GM18907 (cell line): ENCODE data around the gene TET1.
"Not testable (repeated sequence)": the region's sequence is repeated elsewhere in the genome, so short reads cannot be mapped to it uniquely, and the experiment has no call there.

Experiments used
- ATAC-seq: cut with Tn5 transposase; IDR thresholded peaks from one replicate; pipeline ENCODE4 v1.9.1; 2021; ENCODE audit warnings: mild to moderate bottlenecking, moderate library complexity; ENCODE audit not compliant: unreplicated experiment

Gene TET1

DNA sequence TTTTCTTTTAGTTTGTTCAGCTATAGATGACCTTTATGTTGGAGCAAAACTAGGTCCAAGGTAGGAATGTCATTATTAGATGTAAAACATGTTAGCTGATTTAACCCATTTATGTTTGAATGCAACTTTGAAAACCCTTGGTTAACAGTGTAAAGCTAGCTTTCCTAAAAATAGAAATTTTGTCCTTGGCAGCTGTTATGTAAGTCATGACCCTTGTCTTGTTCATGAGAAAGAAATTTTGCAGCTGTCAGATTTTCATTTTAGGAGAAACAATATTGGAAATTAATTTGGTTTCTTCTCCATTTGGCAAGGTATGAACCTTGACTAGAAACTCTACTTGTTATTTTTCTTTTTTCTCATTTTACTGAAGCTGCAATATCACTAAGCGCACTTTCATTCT is 137.0 kb downstream of the TET1 start:
- no peak for ATAC-seq

DNA sequence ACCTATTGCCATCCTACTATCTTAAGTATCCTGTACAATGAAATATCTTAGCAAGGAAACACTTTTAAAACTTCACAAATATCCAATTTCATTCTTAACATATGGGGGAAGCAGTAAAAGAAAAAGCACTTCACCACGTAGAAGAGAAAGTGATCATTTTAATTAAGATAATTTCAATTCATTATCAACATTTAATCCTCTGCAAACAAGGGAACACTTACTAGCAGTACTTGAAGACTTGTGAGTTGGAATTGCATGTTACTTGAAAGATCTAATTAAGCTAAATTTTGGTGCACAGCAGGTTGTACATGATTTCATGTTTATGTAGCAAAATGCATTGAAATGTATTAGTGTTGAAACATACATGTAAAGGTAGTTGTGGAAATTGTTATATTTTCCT is 140.1 kb downstream of the TET1 start:
- ATAC-seq, result no peak

DNA sequence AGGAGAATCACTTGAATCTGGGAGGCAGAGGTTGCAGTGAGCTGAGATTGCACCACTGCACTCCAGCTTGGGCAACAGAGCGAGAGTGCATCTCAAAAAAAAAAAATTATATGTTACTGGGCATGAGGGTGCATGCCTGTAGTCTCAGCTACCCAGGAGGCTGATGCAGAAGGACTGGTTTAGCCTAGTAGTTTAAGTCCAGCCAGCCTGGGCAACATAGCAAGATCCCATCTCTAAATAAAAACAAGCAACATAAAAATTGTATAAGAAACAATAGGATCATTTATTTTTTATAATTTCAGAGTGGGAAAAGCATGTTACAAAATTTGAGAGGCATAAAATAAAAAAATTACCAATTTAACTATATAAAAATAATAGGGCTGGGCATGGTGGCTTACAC is 145.4 kb downstream of the TET1 start:
- no peak for ATAC-seq

DNA sequence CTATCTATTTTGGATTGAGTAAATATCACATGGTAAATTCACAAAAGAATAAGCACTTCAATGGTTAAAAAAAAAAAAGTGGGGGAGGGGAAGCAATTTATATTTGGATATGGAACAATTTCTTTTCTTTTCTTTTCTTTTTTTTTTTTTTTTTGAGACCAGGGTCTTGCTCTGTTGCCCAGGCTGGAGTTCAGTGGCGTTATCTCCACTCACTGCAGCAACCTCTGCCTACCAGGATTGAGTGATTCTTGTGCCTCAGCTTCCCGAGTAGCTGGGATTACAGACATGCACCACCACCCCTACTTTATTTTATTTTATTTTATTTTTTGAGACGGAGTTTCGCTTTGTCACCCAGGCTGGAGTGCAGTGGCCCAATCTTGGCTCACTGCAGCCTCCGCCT is 148.8 kb downstream of the TET1 start:
- ATAC-seq, result not testable (repeated sequence)

DNA sequence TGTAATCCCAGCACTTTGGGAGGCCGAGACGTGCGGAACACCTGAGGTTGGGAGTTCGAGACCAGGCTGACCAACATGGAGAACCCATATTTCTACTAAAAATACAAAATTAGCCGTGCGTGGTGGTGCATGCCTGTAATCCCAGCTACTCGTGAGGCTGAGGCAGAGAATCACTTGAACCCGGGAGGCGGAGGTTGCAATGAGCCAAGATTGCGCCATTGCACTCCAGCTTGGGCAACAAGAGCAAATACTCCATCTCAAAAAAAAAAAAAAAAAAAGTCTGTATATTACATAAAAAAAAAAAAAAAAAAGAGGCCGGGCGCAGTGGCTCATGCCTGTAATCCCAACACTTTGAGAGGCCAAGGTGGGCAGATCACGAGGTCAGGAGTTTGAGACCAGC is 152.9 kb downstream of the TET1 start:
- ATAC-seq, result not testable (repeated sequence)

DNA sequence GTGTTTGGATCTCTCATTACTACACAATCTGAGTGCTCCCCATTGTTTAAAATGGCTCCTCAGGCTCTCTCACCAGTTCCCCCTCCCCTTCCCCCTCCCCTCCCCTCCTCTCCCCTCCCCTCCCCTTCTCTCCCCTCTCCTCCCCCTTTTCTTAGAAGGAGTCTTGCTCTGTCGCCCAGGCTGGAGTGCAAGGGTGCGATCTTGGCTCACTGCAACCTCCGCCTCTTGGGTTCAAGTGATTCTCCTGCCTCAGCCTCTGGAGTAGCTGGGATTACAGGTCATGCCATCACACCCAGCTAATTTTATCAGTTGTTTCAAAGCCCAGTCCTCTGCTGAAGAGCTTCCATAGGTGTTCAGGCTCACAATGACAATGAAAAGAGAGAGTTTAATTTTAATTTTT is 157.3 kb downstream of the TET1 start:
- ATAC-seq, result no peak

DNA sequence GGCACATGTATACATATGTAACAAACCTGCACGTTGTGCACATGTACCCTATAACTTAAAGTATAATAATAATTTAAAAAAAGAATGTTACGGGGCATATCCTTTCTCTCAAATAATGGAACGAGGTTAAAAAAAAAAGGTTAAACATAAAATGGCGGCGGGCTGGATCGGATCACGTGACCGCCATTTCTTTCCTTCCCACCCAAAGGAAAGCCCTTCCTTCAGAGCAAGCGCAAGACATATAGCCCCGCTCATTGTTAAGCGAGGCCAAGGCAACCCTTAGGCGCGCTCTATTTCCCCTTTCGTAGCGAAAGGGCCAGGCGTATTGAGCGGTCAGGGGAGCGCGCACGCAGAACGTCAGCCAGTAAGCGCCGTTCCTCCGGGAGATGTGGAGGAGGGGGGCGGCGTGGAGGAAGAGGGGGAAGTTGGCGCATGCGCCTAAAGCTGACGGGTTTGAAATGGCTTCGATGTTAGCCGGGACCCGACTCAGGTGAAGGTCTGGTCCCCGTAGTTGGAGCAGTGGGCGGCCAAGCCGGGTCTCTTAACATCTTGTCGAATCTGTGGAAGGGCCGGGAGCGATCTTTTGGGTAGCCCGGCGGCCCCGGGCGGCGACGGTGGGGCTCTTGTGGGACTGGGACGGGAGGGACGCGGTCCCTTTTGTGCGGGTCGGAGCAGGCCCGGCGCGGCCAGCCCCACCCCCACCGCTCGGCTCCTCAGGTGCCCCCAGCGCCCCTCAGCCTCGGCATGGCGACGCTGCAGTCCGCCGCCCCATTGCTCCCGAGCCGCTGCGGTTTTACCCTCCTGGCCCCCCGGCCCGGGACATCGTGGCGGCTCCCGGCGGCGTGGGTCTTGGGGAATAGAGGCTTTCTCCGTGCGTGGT is 160.9 kb downstream of the TET1 start, which contains the start of gene CCAR1:
TSS of gene CCAR1 (plus strand) at position 447 of the 880 bp plus-strand sequence. CDS start 1,266 bp downstream, outside the sequence.
- ATAC-seq, result peak; percentile 99

DNA sequence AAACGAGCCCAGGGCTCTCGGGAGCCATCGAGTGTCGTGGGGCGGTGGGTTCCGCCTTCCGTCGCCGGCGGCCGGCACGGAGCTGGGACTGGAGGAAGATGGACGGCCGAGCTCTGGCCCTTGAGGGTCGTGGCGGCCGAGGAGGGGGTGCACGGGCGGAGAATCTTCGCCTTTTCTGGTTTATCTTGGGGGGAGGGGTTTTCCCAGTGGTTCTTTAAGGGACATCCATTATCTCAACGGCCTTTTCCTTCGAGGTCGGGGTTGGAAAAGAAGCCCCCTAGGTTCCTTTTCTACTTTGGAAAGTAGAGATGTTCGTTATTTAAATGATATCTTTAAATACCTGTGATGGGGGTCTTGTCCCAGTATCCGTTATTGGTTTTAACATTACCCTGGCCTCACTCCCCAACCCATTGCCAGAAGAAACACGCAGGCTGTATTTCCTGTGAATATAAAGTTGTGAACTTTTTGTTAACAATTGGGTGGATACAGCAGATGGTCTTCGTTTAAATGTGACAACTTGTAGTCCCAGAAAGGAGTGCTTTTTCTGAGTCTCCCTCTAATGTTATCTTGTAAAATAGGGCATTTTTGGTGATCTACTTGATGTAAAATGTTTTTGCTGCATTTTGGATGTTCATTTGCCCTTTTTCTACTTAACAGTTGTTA is 161.7 kb downstream of the TET1 start:
- ATAC-seq, result peak; percentile 26

DNA sequence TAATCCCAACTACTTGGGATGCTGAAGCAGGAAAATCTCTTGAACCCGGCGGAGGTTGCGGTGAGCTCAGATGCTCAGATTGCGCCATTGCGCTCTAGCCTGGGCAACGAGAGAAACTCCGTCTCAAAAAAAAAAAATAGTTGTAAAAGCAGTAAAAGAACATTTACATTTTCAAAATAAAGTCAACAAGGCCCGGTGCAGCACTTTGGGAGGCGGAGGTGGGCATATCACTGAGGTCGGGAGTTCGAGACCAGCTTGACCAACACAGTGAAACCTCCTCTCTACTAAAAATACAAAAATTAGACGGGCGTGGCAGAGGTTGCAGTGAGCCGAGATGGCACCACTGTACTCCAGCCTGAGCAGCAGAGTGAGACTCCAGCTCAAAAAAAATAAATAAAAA is 164.9 kb downstream of the TET1 start:
- ATAC-seq, result no peak

DNA sequence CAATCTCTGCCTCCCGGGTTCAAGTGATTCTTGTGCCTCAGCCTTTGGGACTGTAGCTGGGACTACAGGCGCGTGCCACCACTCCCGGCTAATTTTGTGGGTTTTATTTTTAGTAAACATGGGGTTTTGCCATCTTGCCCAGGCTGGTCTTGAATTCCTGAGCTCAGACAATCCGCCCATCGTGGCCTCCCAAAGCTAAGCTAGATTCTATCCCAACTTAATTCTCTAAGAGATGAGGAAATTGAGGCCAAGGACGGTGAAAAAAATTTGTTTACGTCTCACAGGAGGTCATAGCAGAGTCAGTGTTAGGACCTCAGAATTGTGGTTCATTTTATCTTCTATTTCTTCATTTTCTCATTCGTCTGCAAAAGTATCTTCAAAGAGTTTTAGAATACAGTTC is 167.0 kb downstream of the TET1 start:
- no peak for ATAC-seq

DNA sequence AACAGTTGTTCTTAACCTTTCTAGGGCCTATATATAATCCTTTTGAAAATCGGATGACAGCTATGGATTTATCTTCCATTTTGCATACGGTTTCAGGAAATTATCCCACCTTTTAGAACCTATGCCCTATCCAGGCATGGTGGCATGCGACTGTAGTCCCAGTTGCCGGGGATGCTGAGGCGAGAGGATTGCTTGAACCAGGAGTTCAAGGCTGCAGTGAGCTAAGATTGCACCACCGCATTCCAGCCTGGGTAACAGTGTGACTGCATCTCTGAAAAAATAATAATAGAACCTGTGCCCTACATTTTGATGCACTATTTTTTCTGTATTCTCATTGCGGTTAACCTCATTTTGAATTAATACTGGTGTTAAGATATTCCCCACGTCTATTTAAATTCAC is 172.5 kb downstream of the TET1 start:
- ATAC-seq, result no peak

DNA sequence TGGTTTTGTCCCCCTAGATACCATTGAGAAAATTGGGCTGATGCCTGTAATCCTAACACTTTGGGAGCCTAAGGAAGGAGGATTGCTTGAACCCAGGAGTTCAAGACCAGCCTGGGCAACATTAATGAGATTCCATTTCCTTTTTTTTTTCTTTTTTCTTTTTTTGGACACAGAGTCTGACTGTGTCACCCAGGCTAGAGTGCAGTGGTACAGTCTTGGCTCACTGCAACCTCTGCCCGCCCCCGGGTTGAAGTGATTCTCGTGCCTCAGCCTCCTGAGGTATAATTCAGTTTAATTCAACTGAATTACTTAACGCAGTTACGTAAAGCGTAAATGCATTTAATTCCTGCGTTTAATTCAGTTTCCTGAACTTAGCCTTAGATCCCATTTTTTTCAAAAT is 174.2 kb downstream of the TET1 start:
- no peak for ATAC-seq

DNA sequence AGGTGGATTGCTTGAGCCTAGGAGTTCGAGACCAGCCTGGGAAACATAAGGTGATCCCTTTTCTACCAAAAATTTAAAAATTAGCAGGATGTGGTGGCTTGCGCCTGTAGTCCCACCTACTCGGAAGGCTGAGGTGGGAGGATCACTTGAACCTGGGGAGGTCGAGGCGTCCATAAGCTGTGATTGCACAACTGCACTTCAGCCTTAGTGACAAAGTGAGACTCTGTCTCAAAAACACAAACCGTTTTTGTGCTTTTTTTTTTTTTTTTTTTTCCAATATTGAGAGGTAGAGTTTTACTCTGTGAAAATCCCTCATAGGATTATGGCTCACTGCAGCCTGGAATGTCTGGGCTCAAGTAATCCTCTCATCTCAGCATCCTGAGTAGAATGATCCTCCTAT is 175.0 kb downstream of the TET1 start:
- ATAC-seq, result no peak

DNA sequence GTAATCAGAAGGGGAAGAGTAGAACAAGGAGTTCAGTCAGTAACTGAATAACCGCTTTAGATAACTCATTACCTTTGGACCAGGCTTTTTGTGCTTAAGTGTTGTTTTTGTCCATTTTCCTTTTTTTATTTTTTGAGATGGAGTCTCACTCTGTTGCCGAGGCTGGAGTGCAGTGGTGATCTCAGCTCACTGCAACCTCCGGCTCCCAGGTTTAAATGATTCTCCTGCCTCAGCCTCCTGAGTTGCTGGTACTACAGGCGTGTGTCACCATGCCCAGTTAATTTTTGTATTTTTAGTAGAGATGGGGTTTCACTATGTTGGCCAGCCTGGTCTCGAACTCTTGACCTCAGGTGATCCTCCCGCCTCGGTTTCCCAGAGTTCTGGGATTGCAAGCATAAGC is 175.6 kb downstream of the TET1 start:
- ATAC-seq, result not testable (repeated sequence)

DNA sequence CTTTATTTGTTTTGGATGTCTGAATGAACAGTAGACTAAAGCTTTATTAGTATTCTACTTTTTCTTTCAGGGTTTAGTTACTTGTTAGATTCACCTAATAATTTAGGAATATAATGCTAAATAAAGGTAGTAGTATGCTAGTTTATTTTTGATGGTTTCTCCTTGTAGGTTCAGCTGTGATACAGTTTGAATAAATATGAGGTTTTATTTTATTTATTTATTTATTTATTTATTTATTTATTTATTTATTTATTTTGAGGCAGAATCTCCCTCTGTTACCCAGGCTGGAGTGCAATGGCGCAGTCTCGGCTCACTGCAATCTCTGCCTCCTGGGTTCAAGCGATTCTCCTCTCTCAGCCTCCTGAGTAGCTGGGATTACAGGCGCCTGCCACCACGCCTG is 180.5 kb downstream of the TET1 start:
- not testable (repeated sequence) for ATAC-seq

DNA sequence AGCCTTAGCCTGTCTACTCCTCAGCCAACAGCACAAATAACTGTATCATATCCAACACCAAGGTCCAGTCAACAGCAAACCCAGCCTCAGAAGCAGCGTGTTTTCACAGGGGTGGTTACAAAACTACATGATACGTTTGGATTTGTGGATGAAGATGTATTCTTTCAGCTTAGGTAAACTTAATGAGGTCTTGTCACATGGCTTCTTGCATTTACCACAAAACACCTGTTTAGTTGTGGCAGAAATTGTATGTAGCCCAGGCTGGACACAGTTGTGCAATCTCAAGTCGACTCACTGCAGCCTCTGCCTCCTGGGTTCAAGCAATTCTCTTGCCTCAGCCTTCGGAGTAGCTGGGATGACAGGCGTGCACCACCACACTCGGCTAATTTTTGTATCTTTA is 182.3 kb downstream of the TET1 start:
- no peak for ATAC-seq
